HG02798 (cell line): Measurements from ENCODE around the gene MECR.
A peak's percentile ranks its signal among the peaks of the same experiment; 100 is the strongest.

Experiments used
- ATAC-seq: cut with Tn5 transposase; IDR thresholded peaks from one replicate; pipeline ENCODE4 v1.9.1; 2021; ENCODE audit warnings: mild to moderate bottlenecking; ENCODE audit not compliant: unreplicated experiment, poor library complexity

Gene MECR

DNA sequence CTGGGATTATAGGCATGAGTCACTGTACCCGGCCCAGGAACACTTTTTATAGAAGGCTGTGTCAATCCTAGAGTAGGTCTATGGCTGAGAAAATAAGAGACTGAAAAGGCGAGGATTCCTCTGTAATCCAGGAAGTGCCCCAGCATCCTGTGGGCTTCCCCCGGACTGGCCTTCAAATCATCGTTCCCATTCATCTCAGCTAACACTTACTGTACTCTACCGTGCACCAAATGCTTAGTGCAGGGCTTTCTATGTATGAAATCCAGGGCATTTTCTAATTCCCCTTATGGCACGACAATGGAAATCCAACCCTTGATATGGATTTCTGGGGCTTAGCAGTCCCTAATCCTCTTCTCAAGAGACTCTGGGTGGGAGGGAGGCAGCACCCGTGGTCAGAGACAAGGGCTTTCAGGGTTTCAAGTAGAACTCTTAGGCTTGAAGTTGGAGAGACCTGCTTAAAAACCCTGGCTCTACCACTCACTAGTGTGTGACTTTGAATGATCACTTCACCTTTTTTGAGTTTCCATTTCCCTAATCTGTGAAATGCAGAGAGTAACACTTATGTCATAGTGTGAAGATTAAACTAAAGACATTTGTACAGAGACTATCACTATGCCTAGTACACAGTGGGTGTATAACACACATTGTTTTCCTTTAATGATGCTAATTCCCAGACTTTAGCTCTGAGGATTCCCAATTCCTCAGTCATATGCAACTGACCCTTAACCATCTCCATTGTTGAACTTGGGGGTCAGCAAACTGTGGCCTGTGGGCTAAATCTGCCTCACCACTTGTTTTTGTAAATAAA lies 20.3 kb downstream of the MECR start:
- ATAC-seq, result peak; percentile 43

DNA sequence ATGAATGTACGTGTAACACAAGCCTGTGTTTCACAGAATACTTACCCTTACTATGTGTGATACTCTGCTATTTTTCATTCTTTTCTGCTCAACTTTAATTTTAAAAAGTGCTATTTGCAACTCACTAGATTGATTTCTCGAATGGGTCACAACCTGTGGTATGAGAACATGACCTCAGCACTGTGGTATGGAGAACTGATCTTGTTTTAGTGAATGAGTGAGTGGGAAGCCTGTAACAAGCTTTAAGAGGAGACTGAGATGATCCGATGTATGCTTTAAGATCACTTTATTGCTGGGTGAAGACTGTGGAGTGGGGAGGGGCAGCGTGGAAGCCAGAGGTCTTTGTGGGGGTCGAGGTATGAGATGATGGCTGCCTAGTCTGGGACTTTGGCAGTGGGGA lies 21.6 kb downstream of the MECR start:
- no peak for ATAC-seq

DNA sequence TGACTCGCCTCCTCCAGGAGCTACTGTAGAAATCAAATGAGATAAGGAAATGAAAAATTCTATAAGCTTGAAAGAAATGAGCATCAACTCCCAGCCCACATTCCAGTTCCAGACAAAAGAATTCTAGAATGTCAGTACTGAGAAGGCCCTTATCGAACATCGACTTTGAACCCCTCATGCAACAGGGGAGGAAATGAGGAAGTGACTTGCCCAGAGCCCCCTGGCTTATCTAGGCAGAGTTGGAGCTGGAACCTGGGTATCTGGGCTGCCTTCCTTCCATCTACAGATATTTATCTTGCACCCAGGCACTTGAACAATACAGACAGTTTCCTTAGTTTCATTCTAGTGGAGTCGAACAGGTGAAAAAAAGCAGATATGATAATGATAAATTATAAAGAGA lies 22.3 kb downstream of the MECR start:
- no peak for ATAC-seq

DNA sequence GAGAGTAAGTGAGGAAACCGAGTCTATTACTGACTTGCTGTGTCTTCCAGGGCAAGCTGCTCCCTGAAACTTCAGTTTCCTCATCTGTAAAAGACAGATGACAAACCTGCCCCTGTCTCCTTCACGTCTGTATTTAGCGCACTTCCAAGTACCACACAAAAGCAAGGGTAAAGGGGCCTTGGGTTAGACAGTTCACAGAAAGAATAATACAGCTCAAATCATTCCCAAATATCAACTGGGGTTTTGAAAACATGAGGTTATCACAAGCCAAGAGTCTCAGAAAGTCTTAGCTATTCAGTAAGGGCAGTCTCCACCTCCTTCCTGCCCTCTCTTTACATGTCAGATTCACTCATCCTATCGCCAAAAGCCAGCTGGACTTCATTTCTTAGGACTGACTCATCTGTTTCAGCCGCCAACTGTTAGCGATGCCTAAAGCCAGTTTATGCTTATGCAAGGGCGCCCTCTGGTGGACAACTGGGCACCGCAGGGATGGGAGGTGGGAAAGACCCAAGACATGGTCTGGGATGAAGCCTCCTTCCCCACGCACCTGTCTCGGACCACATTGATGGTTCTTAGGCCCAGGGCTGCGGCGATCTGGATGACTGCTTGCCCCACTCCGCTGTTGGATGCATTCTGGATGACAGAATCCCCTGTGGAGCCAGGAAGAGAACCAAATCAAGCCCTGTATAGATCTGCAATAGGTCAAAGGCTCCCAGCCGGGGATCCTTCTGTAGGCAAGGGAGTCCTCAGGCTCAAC lies 28.0 kb downstream of the MECR start:
- peak; percentile 74 for ATAC-seq

DNA sequence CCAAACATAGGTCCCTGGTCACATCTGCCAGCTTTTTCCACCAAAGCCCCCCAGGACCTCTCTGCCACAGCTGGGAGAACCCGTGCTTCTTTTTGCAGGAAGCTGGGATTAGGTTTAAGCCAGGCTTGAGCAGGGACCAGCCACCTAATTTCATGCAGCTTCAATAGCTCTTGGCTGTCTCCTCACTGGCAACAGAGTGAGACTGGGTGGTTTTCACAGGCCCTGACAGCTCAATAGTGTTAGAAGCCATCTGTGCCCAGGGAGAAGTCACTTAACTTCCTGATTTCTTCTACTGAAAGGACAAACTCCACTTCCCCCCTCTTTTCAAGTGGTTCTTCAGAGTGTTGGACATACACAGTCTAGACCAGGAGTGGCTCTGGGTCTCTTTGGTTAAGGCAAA lies 28.7 kb downstream of the MECR start:
- ATAC-seq, result no peak

DNA sequence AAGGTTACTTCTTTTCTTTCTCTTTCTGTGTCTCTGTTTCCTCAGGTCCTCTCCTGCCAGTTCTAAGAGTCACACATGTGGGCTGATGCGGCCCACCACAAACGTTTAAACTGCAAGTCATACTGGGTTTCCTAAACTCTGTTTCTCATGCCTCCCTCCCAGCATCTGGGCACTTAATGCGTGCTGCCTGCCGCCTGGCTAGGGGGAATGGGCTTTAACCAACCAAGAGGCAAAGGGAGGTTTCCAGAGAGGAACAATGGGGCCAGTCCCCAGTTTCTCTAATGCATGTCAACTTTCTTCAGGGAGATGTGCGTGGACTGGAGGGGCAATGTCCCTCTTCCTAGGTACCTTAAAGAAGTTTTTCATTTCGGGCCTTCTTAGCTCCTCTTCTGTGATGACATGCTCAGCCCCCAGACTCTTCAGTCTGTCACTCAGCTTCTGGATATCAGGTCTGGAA lies 29.1 kb downstream of the MECR start:
- no peak for ATAC-seq

DNA sequence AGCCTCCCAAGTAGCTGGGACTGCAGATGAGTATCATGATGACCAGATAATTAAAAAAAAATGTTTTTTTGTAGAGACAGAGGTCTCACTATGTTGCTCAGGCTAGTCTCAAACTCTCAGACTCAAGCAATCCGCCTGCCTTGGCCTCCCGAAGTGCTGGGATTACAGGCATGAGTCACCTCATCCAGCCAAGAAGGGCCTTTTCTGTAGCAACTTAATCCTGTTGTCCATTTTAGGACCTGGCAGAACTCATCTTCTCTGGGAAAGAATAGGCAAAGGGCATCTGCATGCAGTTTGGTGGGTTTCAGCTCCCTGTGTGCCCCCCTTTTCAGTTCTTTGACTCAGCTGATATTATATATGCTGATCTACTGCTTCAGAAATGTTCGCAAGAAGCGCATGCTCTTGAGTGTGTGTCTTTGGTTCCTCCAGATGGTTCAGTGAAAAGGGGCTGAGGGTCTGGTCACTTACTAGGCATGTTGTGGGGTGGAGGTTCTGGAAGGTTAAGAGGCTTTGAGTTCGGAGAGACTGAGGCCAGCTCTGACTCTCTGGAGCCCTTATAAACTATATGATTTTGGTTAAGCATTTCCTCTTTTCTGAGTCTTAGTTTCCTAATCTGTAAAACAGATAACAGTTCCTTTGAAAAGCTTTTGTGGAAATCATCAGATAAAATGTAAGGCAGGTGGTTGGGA lies 29.7 kb downstream of the MECR start:
- ATAC-seq, result no peak

DNA sequence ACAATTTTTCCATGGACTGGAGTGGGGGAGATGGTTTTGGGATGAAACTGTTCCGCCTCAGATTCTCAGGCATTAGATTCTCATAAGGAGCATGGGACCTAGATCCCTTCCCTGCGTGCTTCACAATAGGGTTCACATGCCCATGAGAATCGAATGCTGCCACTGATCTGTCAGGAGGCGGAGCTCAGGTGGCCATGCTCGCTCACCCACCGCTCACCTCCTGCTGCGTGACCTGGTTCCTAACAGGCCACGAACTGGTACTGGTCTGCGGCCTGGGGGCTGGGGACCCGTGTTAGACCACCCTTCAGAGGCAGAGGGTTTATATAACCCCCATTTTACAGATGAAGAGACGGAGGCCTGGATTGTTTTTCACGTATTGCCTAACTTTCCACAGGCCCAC lies 32.7 kb downstream of the MECR start:
- no peak for ATAC-seq

DNA sequence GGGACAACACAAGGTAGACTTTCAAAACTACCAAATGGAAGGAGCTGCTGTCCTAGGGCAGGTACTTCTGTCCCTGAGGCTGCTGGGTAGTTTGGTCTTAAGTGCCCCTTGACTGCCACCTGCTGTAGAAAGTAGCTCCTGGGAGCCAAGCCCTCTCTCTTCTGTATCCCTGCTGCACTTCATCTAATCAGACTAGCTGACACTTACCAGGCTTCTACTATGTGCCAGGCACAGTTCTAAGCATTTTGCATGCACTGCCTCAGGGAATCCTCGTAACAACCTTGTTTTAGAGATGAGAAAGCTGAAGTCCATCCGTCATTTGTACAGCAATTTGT lies 33.2 kb downstream of the MECR start:
- no peak for ATAC-seq

DNA sequence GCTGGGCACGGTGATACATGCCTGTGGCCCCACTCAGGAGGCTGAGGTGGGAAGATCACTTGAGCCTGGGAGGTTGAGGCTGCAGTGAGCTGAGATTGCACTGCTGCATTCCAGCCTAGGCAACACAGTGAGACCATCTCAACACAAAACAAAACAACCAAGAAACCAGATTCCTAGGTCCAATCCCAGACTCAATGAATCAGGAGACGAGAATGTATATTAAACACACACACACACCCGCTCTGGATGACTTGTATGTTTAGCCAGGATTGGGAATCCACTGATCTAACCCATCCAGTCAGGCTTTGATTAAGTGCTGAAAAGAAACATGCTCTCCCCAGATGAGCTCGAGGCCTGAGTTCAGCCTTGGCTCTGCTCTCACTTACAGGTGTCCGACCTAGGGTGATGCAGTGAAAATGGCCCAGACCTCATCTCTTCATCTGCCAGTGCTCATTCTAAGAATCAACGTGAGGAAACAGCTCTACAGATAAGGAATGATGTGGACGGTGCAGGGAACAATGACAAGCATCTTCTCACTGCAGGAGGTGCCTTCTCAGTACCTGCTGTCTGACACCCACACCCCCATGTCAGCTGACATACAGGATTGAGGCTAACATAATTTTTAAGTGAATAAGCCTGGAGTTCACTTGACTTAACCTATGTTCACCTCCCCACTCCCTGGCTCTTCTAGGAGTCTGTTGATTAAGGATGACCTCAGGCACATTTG lies 33.7 kb downstream of the MECR start:
- no peak for ATAC-seq

DNA sequence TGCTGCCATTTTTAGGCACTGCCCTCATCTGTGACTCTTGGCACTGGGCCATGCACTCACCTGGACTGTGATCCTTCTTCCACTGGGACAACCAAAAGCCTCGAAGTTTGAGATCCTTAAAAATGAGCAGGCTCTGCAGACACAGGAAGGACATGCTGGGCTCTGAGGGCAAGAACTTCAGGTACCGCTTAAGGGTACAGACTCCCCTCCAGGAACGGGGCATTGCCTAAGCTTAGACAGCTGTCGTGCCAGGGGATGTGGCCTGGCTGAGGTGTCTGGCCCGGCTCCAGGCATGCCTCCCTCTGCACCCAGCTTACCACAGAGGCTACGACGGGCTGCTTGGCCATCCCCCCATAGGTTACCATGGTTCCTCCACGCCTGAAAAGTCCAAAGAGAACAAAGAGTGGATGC lies 34.8 kb downstream of the MECR start:
- no peak for ATAC-seq

DNA sequence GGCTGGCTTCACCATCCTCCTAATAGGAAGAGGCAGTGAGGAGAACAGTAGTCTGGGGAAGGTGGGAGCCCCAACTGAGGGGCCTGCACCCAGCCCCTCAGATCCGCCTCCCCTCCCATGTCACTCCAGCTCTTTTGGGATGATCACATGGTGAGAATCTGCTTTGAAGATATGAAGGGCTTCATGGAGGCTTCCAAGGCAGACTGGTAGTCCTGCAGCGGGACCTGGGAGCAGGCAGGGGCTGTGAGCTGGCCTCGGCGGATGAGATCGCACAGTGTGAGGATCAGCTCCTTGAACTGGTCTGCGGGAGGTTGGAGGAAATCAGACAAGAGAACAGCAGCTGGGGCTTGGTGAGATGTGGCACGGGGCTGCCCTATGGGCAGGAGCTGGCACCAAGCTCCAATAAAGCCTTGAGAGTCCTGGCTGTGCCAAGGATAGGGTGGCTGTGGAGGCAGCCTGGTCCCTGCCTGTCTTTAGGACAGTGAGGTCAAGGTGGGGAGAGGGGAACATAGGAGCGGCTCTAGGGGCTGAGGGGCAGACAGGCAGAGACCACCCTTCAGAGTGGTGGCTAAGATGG lies 36.8 kb downstream of the MECR start:
- ATAC-seq, result no peak

DNA sequence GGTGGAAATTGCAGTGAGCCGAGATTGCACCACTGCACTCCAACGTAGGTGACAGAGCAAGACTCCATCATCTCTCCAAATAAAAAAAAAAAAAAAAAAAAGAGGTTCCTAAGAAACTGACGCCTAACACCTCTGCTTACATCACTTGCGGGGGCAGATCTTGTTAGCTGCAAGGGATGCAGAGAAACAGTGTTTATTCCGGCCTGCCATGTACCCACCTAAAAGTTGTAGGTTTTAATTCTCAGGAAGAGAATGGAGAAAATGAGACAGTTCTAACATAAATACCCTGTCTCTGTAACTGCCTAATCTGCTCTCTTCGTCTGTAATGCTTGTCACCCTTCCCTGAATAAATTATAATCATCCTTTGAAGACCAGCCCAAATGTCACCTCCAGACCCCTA lies 40.0 kb downstream of the MECR start:
- ATAC-seq, result no peak

DNA sequence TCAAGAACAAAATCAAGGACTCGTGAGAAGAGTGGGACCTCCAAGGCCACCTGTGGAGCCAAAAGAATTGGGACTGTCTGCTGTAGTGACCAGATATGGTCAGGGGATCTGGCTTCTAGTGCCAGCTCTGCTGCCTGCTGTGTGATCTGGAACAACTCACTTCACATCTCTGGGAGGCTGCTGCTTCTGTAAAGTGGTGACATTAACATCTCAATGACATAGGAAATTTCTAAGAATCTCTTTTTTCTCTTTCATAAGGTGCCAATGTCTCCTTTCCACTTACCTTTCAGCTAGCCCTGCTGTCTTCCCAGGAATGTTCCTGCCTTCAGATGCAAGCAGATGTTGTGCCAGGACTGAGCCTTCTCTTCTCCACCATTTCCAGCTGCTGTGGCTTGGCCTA lies 44.0 kb downstream of the MECR start:
- no peak for ATAC-seq

DNA sequence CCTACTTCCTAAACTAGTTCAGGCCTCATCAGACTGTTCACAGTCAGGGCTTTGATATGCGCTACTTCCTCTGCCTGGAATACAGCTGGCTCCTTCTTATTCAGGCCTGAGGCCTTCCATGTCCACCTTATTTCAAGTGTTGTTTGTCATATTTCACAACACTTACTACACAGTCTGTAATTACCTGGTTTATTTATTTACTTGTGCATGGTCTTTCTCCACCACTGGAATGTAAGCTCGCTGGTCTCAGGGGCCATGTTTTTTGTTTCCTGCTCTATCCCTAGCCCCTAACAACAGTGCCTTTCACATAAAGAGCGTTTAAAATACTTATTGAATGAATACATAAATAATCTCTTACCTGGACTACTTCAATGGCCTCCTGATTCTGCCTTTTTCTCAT lies 44.5 kb downstream of the MECR start:
- no peak for ATAC-seq

DNA sequence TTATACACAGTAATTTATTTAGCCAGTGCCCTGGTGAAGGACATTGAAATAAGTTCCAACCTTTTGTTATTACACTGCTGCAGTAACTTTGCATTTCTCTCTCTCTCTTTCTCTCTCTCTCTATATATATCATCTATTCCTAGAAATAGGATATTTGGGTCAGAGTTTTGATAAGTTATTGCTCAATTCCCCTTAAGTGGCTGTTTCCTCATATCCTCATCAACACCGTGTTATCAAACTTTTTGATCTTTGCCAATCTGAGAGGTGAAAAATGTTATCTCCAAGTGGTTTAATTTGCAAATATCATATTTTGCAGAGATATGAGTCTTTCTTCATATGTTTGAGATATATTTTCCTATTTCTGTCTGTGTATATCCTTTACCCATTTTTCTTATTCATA lies 47.4 kb downstream of the MECR start:
- no peak for ATAC-seq

DNA sequence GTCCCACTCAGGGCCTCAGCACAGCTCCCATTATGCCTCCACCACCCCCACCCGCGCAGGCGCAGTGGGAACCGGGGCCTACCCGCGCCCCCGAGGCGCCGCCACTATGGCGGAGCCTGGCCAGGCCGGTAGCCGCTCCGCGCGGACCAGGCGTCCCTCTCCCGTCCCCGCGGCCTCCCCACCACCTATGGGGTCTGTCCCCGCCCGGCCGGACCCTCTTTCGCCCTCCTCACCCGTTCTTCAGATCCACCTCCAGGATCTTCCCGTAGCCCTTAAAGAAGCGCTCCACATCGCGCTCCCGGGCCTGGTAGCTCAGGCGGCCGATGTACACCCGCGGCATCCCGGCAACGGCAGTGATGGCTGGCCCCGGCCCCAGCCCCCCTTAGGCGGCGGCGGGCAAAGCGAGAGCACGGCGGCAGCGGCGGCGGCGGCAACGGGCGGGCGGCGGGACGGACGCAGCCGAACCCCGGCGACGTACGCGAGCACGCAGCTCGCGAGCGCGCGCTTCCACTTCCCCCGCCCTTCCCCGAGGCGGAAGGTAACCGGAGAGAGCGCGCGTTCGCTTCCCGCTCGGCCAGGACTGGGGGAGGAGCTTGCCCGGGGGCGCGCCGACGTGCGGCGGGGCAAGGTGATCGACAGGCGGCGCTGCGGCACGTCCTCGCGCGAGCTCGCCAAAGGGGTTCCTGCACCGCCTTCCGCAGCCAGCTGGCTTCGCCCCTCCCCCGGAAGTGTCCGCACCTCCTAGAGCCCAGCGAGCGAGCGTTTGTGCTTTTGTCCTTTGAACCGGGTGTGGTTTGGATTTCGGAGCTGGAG lies 49.1 kb downstream of the MECR start, which contains the start of gene SRSF4:
Gene SRSF4 (minus strand): TSS at position 488 of the 813 bp plus-strand sequence. CDS start 148 bp downstream, at position 340.
- peak; percentile 92 for ATAC-seq

DNA sequence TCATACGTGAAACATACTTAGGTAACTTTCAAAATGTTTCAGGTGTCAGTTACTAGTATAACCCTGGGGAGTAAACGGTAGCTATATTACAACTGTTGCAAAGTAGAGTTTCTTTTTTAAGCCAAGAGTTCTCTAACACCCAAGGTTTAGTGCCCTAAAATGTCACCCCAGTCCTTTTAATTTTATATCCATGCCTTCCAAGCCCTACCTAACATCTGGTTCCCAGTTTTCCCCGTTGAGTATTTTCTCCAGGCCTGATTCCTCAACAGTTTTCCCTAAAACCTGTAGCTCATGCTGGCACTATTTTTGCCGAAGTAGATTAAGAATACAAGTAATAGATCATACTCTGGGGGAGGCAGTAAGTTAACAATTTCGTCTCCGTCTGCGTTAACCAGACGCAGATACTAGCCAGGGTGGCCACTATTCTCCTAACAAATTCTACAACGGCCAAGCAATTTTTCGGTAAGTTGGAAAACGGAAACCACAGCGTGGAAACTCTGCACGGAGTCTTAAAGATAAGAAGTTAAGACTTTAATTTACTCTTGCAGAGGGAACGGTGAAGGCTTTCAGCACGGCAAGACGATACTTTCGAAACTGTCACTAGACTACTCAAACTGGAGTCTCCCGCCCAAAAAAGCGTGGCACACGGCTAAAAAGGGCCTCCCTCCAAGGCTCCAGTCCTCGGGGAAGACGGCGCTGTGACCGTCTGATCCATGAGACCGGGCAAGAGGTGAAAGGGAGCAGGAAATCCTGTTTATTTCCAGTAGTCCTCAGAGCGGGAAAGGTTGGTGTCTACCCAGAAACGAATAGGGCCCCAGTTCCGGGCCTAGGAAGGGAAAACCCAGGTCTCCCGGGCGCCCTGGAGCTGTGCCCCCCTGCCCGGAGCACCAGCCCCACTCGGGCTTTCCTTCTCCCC lies 50.0 kb downstream of the MECR start:
- ATAC-seq, result no peak
